Hepatocyte (in vitro differentiated cells): Measurements from ENCODE around the gene IL31RA.

Experiments
- CTCF ChIP-seq: fragments of 200-600 bp; sonication (generic); IDR thresholded peaks from 2 replicates; pipeline ENCODE4 v1.5.1; 2016; ENCODE audit warnings: antibody characterized with exemption, mild to moderate bottlenecking; ENCODE audit not compliant: poor library complexity
- EZH2 ChIP-seq: fragments of 200-600 bp; sonication (generic); IDR thresholded peaks from 2 replicates; pipeline ENCODE4 v1.6.1; 2016; ENCODE audit warnings: antibody characterized with exemption, mild to moderate bottlenecking, borderline replicate concordance
- EZH2phosphoT487 ChIP-seq: fragments of 200-600 bp; sonication (generic); IDR thresholded peaks from one replicate; pipeline ENCODE4 v1.6.1; 2018; ENCODE audit warnings: antibody characterized with exemption, mild to moderate bottlenecking, low read depth, moderate library complexity; ENCODE audit not compliant: unreplicated experiment, severe bottlenecking

DNA sequence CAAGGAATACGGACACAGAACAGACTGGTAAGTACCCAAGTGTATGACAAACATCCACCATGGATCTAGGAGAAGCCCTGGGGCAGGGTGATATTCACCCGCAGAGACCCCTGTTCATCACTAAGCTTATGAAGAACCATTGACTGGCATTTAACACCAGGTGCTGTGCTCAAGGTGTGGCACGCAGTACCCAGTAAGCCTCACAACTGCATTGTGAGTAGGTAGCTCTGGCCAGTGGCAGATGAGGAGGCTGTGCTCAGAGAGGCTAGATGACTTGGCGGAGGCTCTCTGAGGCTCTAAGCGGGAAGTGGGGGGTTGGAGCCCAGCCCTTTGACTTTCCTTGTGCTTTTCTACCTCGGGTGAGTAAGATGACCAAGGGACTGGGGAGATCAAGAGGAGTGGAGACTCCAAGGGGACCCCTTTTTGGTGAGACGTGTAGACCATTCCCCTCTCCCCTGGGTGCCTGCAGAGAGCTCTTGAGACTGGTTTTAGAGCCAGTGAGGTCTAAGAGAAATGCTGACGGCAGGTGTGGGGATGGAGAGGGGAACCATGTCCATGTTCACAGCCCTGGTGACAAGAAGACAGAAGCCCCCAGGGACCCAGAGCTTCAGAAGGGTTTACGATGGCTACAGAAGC is 72.8 kb downstream of the IL31RA start:
- no peak for TF ChIP-seq CTCF
- no peak for TF ChIP-seq EZH2
- TF ChIP-seq EZH2phosphoT487 = no peak
